Fibroblast of villous mesenchyme (primary cell): ENCODE measurements around the gene FEZF2. TPM values are rescaled to one million over a fixed set of nuclear protein-coding genes. Genes with fewer than 3 reads are reported as not detected.

ENCODE experiments used
- DNase-seq: peaks from one replicate; pipeline ENCODE4 v3.0.0-alpha.2; 2010; ENCODE audit warnings: low read depth
- H3K4me3 ChIP-seq: 2 replicates; pipeline ENCODE4 v1.5.1; 2011; ENCODE audit warnings: low read depth, mild to moderate bottlenecking, low read length
- total RNA-seq: library from RNA; depleted of rRNA; stranded (reverse); fragments of >200 nt; gene quantifications from 2 replicates; pipeline ENCODE4 v1.2.3, GENCODE V29; 2012
- TF ChIP-seq, protein P1 (sequence below): IDR thresholded peaks from 2 replicates; pipeline ENCODE4 v1.5.1; 2012; ENCODE audit warnings: low read depth, mild to moderate bottlenecking, low read length; ENCODE audit not compliant: insufficient read depth

The FEZF2 gene
- total RNA-seq, 1 donor: not detected

DNA sequence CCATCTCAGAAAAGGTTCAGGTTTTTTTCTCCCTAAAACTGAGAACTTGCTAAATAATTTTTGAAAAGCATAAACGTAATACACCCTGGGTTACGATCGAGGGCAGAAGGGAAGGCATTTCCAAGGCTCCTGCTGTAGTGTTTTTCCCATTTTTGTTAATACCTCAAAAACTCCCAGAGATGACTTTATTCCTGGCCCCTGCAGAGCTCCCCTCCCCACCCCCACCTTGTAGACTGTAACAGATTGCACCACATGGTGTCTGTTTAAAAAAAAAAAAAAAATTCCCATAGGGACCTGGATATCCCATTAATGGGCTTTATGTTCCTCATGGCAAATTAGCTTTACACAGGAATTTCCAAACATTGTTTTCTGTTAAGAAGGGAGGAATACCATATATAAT lies 38.2 kb downstream of the FEZF2 start:
- no peak overlapping the region for H3K4me3 ChIP-seq
- TF ChIP-seq, protein P1, sequence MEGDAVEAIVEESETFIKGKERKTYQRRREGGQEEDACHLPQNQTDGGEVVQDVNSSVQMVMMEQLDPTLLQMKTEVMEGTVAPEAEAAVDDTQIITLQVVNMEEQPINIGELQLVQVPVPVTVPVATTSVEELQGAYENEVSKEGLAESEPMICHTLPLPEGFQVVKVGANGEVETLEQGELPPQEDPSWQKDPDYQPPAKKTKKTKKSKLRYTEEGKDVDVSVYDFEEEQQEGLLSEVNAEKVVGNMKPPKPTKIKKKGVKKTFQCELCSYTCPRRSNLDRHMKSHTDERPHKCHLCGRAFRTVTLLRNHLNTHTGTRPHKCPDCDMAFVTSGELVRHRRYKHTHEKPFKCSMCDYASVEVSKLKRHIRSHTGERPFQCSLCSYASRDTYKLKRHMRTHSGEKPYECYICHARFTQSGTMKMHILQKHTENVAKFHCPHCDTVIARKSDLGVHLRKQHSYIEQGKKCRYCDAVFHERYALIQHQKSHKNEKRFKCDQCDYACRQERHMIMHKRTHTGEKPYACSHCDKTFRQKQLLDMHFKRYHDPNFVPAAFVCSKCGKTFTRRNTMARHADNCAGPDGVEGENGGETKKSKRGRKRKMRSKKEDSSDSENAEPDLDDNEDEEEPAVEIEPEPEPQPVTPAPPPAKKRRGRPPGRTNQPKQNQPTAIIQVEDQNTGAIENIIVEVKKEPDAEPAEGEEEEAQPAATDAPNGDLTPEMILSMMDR: no peak
- no peak for DNase-seq

DNA sequence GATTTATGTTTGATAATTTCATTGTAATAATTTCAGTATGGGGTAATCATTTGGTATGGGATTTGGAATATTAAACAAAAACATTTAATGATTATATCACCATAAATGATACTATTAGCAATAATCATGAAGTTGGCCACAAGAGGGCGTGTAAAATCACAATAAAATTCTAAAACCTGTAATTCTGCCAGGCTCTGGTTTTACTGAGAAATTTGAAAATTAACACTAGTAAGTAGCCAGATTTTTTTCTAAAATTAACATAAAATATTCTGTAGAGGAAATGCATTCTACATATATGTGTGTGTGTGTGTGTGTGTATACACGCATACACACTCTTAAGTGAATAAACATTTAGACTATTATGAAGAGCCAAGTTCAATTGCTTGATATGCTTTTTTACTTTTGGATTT lies 40.5 kb downstream of the FEZF2 start:
- peak; percentile 22 for DNase-seq
- TF ChIP-seq, protein P1: peak; percentile 54
- no peak overlapping the region for H3K4me3 ChIP-seq

DNA sequence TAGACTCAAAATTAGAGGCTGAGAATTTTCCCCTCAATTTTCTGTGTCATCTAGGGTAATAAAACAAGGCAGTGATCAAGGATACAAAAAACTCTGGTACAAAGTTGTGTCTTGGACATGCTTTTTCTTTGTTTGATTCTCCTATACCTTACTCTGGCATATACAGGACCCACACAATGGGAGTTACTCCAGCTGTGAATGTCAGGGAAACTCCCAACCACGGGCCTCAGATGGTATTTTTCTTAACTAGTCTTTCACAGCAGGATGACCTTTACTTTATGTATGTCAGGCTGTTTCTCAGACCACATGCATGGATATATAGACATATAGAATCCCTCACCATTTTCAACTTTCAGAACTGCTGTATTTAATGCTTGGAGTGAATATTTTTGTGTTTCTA lies 41.3 kb downstream of the FEZF2 start:
- no peak for DNase-seq
- no peak overlapping the region for H3K4me3 ChIP-seq
- TF ChIP-seq, protein P1: no peak

DNA sequence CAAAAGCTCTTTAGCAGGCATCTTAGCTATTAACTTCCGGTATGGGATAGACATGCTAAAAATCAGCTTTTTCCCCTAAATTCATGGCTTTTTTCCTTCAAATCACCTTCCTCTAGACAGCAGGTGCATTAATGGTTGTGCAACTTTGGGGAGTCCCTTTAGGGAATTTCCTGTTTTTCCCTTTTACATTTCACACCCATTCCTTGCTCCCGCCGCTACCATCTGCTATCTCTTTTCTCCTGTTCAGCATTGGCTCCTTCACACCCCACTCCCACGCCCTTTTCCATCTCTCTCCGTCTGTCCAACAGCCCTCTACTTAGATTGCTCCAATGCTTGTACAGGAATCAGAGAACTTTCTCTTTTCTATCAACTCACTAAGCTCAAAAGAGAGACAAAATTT lies 43.4 kb downstream of the FEZF2 start:
- no peak for DNase-seq
- TF ChIP-seq, protein P1: no peak
- no peak overlapping the region for H3K4me3 ChIP-seq

DNA sequence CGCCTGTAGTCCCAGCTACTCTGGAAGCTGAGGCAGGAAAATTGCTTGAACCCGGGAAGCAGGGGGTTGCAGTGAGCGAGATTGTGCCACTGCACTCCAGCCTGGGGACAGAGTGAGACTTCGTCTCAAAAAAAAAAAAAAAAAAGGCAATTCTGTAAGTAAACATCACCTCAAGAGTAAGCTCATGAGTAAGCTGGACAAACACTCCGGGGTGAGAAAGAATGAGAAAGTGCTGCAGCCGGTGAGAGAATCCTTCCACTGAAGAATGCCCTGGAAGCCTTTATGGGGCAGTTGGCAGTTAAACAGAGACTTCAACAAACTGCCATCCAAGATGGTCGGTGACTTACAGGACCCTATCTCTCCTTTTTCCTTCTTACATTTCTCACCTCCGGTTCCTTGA lies 47.5 kb downstream of the FEZF2 start:
- H3K4me3 ChIP-seq: no peak overlapping the region
- TF ChIP-seq, protein P1: no peak
- no peak for DNase-seq

DNA sequence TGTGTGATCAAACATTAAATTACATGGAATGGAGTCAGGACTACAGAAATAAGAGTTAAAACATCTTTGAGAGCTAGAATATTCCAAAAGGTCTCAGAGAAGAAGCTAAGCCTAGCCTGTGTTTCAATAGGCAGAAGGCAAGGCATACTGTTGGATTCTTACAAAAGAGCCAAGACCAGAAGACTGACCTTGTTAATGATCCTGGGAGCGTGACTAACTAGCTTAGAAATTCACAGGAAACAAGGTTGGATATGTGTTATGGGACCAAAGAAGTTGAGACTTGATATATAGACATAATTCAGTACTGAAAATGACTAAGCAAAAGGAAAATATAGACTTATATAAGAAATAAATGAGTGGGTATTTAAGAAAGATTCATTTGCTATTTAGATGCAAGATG lies 50.1 kb downstream of the FEZF2 start:
- H3K4me3 ChIP-seq: no peak overlapping the region
- TF ChIP-seq, protein P1: no peak
- no peak for DNase-seq
